ENCODE results near the gene TXNRD3.

DNA sequence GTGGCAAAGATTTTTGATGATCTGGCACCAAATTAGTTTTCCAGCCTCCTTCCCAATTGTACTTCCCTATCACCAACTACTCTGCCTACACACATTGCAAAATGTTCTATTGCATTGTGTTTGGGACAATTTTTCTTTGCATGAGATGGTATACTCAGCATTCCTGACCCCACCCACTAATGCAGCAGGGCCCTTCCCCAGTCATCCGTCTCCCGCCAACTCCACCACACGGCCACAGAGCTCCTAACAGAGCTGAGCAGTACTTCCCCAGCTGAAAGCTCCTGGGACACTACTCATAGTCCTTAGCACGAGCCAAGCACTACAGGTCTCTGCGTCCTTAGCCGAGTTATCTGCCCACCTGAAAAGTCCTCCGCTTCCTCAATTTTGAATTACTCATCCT is 34.2 kb downstream of the TXNRD3 start:
- TF ChIP-seq EZH2 (IDR thresholded peaks at IDR 0.05): no peak
- no peak; the same call in 1 of the 2 replicates for TF ChIP-seq POLR2AphosphoS5 (IDR thresholded peaks at IDR 0.05; ENCODE audit: borderline replicate concordance, low read depth, low read length)
- no peak for TF ChIP-seq FOXP2 (optimal IDR thresholded peaks at IDR 0.05; ENCODE audit: control extremely low read depth, extremely low read length, insufficient read depth)

All from SK-N-MC (cell line).